ENCODE data around the gene RRAGC. TPM values are rescaled to one million over a fixed set of nuclear protein-coding genes. Genes with fewer than 3 reads are reported as not detected.
"Not testable (repeated sequence)": the region's sequence is repeated elsewhere in the genome, so short reads cannot be mapped to it uniquely, and the experiment has no call there.

RRAGC gene
- total RNA-seq, 4 donors from 2014 or later: 11.9 to 20.1 (median 17.5) TPM

DNA sequence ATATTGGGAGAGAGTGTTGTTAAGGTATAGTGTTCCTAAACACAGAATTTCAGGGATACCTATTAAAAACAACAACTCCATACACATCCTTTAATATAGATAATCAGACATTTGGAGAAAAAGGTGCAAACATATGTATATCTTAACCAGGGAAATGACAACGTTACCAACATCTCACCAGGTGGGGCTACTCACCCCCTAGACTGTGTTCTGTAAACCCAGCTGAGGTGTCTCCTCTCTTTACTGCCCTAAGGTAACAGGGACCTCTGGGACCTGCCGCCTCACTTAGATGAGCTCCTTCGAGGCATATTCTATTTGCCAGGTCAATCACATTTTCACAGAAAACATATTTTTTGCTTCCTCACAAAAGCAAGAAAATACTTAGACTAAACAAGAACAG lies 13.4 kb downstream of the RRAGC start:
- no peak overlapping the region for H3K27ac ChIP-seq
- H3K36me3 ChIP-seq: peaks cover 0 to 100% (median 19%) of the 10 kb centered on the region in 3 donors
- TF ChIP-seq POLR2A (IDR thresholded peaks at IDR 0.05): no peak
- H3K4me3 ChIP-seq: no peak overlapping the region
- intact Hi-C loops (cut with DNase I): no loop called here
- 79 to 87% methylated on average over 3 of the region's 3 CpGs for WGBS, 2 donors
- no peaks in the 10 kb centered on the region for H3K4me1 ChIP-seq
- DNase-seq: no peak
- no peaks in the 10 kb centered on the region for H3K9me3 ChIP-seq
- no peaks in the 10 kb centered on the region for H3K27me3 ChIP-seq

DNA sequence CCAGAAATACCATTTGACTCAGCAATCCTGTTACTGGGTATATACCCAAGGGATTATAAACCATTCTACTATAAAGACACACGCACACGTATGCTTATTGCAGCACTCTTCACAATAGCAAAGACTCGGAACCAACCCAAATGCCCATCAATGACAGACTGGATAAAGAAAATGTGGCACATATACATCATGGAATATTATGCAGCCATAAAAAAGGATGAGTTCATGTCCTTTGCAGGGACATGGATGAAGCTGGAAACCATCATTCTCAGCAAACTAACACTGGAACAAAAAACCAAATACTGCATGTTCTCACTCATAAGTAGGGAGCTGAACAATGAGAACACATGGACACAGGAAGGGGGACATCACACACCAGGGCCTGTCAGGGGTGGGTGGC lies 14.5 kb downstream of the RRAGC start:
- H3K4me1 ChIP-seq; H3K4me3 ChIP-seq; intact Hi-C loops (cut with DNase I); H3K27ac ChIP-seq; DNase-seq; H3K27me3 ChIP-seq; H3K9me3 ChIP-seq: not testable (repeated sequence)
- 94 to 97% methylated on average over 3 of the region's 3 CpGs for WGBS, 2 donors
- peaks cover 0 to 100% (median 19%) of the 10 kb centered on the region in 3 donors for H3K36me3 ChIP-seq

DNA sequence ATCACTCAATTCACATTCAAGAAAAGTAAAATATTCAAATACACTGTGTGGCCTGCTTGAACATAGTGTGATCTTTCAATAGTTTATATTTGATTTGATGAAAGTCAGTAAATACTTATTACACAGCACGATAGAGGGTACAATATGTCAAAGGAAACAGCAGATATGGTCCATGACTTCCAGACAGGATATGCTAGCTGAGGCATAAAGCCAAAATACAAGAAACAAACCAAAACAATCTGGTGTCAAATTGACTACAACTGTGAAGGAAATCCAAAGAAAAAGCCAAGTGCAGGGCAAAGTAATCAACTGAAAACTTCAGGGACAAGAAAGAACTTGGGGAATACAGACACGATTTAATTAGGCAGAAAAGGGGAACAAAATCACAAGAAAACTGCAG lies 19.3 kb downstream of the RRAGC start:
- TF ChIP-seq, protein P1, sequence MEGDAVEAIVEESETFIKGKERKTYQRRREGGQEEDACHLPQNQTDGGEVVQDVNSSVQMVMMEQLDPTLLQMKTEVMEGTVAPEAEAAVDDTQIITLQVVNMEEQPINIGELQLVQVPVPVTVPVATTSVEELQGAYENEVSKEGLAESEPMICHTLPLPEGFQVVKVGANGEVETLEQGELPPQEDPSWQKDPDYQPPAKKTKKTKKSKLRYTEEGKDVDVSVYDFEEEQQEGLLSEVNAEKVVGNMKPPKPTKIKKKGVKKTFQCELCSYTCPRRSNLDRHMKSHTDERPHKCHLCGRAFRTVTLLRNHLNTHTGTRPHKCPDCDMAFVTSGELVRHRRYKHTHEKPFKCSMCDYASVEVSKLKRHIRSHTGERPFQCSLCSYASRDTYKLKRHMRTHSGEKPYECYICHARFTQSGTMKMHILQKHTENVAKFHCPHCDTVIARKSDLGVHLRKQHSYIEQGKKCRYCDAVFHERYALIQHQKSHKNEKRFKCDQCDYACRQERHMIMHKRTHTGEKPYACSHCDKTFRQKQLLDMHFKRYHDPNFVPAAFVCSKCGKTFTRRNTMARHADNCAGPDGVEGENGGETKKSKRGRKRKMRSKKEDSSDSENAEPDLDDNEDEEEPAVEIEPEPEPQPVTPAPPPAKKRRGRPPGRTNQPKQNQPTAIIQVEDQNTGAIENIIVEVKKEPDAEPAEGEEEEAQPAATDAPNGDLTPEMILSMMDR (IDR thresholded peaks at IDR 0.05): no peak
- no peak for TF ChIP-seq POLR2A (IDR thresholded peaks at IDR 0.05)
- H3K27ac ChIP-seq: no peak overlapping the region
- intact Hi-C loops (cut with DNase I): no loop called here
- H3K36me3 ChIP-seq: peaks cover 0 to 76% (median 29%) of the 10 kb centered on the region in 3 donors
- peaks cover 0 to 16% (median 0%) of the 10 kb centered on the region in 3 donors for H3K4me1 ChIP-seq
- H3K27me3 ChIP-seq: no peaks in the 10 kb centered on the region
- H3K9me3 ChIP-seq: no peaks in the 10 kb centered on the region
- no peak for DNase-seq
- WGBS, 2 donors: 44 to 49% methylated on average over 2 of the region's 2 CpGs
- no peak overlapping the region for H3K4me3 ChIP-seq

DNA sequence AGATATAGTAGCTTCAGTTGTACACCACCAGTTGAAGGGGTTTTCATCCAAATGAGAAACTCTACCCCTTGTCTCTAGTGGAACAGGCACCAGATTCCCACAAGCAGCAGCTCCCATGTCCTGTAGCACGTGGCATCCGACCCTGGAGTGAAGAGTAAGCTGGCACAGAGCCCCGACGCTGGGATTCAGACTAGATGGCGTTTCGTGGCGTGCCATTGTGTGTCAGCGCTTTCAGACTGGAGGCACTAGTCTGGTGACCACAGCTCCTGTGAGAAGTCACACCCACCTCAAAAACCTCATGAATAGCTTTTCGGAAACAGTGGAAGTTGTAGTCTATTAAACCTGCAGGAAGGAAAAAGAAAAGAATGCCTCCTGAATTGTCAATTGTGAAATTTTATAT lies 20.2 kb downstream of the RRAGC start:
- Histone ChIP-seq H3K4me1 (peaks cover 0 to 16% (median 0%) of the 10 kb centered on the region in 3 donors), H3K27me3 (no peaks in the 10 kb centered on the region), H3K9me3 (no peaks in the 10 kb centered on the region), H3K4me3 (no peak overlapping the region), H3K27ac (no peak overlapping the region), H3K36me3 (peaks cover 0 to 67% (median 25%) of the 10 kb centered on the region in 3 donors)
- intact Hi-C loops (cut with DNase I): no loop called here
- TF ChIP-seq, protein P1 (IDR thresholded peaks at IDR 0.05): no peak
- TF ChIP-seq POLR2A (IDR thresholded peaks at IDR 0.05): no peak
- DNase-seq: no peak
- 82 to 89% methylated on average over 8 to 9 of the region's 9 CpGs for WGBS, 2 donors

GRCh38 chr1:38836316-38836715 lies 23.3 kb downstream of the RRAGC start:
- DNase-seq; intact Hi-C loops (cut with DNase I); H3K9me3 ChIP-seq; H3K27ac ChIP-seq; H3K27me3 ChIP-seq; H3K4me3 ChIP-seq: not testable (repeated sequence)
- 63 to 78% methylated on average over 8 to 9 of the region's 10 CpGs for WGBS, 2 donors
- H3K4me1 ChIP-seq: peaks cover 0 to 16% (median 0%) of the 10 kb centered on the region in 3 donors
- H3K36me3 ChIP-seq: peaks cover 0 to 36% (median 14%) of the 10 kb centered on the region in 3 donors

DNA sequence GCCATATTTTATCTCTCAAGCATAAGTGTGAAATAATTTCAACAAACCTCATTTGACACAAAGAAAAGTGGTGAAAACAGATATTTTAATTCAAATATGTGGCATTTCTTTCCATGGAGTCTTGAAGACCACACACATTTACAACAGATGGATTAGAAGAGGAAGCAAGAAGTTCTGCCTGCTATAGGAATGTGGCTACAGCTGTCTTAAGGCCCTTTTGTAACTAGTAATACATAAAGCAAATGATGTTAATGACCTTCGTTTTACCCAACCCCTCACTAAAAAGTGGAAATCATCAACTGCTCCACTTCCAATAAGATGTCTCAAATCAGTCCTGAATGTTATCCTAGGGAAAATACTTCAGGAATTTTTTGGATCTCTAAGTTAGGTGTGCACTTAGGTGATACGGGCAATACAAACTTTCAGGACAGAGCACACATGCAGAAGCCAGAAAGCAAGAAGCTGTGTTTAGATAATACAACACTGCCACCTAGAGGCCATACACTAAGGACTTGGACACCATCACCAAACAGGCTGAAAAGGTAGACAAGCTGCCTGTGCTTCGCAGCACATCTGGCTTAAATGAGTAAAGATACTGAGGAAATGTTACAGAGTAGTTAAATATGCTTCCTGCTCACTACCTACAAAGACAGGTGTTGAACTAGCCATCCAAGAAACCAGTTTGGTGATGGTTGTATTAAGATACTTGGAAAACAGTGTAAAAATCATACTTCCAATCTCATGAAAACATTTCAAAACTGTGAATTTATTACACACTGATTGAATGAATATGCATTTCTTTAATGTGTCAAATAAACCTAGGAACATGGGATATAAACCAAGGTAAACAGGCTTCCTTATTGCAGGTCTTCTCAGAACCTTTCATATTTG lies 24.4 kb downstream of the RRAGC start:
- Histone ChIP-seq H3K27me3 (no peaks in the 10 kb centered on the region), H3K9me3 (no peaks in the 10 kb centered on the region), H3K4me3 (no peak overlapping the region), H3K27ac (no peak overlapping the region), H3K36me3 (peaks cover 0 to 25% (median 14%) of the 10 kb centered on the region in 3 donors), H3K4me1 (peaks cover 0 to 7% (median 0%) of the 10 kb centered on the region in 3 donors)
- WGBS, 2 donors: 18 to 25% methylated on average over 3 of the region's 3 CpGs
- DNase-seq: no peak
- TF ChIP-seq POLR2A (IDR thresholded peaks at IDR 0.05): no peak
- TF ChIP-seq, protein P1 (IDR thresholded peaks at IDR 0.05): peak; percentile 73 to 85 (median 76)
- intact Hi-C loops (cut with DNase I): no loop called here

Data from esophagus squamous epithelium (tissue), 5 donors.